Common myeloid progenitor, CD34-positive (primary cell): ENCODE measurements around the gene LRCH2.
A peak's percentile ranks its signal among the peaks of the same experiment; 100 is the strongest.

Source experiments
- CTCF ChIA-PET: fragments of 350-600 bp; sonication (Branson Sonifier 250); formaldehyde crosslinking; loops from one replicate; lab custom pipeline; 2021; ENCODE audit warnings: antibody characterized with exemption; lab: Charles Lee
- POLR2A ChIA-PET: fragments of 350-600 bp; sonication (Branson Sonifier 250); formaldehyde crosslinking; loops from one replicate; lab custom pipeline; 2021; ENCODE audit warnings: antibody characterized with exemption; lab: Charles Lee
- DNase-seq, 3 donors: peaks; one replicate each; pipeline versions ENCODE4 v3.0.0 to v3.0.0-alpha.2; 2013
- H3K27ac ChIP-seq, 2 experiments: 1 replicate in 1 of 2; 2 replicates in 1 of 2; pipeline ENCODE4 v1.7.0; 2013; ENCODE audit warnings: inconsistent platforms in 2 of 2, low read length in 2 of 2, mild to moderate bottlenecking in 2 of 2, low read depth in 1 of 2, moderate library complexity in 1 of 2; ENCODE audit not compliant: severe bottlenecking in 2 of 2, insufficient read depth in 1 of 2, poor library complexity in 1 of 2
- H3K27me3 ChIP-seq, 5 experiments: replicated peaks in 2 of 5; 1 replicate in 3 of 5; 2 replicates in 2 of 5; pipeline versions ENCODE4 v1.6.1 to v1.7.0; 2013; ENCODE audit warnings: low read length in 4 of 5, mild to moderate bottlenecking in 2 of 5, moderate library complexity in 2 of 5, inconsistent platforms in 1 of 5; ENCODE audit not compliant: insufficient read depth in 5 of 5, control insufficient read depth in 4 of 5
- H3K36me3 ChIP-seq, 4 experiments: 1 replicate in 2 of 4; 2 replicates in 2 of 4; pipeline versions ENCODE4 v1.6.1 to v1.7.0; 2013; ENCODE audit warnings: low read length in 3 of 4, control low read depth in 1 of 4, mild to moderate bottlenecking in 1 of 4; ENCODE audit not compliant: control insufficient read depth in 4 of 4, insufficient read depth in 4 of 4
- H3K4me1 ChIP-seq, 4 experiments: 1 replicate in 3 of 4; 2 replicates in 1 of 4; pipeline versions ENCODE4 v1.6.1 to v1.7.1; 2013; ENCODE audit warnings: low read length in 3 of 4, mild to moderate bottlenecking in 3 of 4, control low read depth in 1 of 4, inconsistent platforms in 1 of 4, moderate library complexity in 1 of 4; ENCODE audit not compliant: control insufficient read depth in 4 of 4, insufficient read depth in 4 of 4; ENCODE audit errors: control extremely low read depth in 1 of 4
- H3K4me3 ChIP-seq, 7 experiments: 1 replicate in 4 of 7; 2 replicates in 3 of 7; pipeline versions ENCODE4 v1.5.1 to v1.7.0; 2013; ENCODE audit warnings: mild to moderate bottlenecking in 7 of 7, low read length in 6 of 7, moderate library complexity in 6 of 7, inconsistent platforms in 2 of 7, low read depth in 2 of 7, control low read depth in 1 of 7; ENCODE audit not compliant: insufficient read depth in 4 of 7, control insufficient read depth in 1 of 7; ENCODE audit errors: extremely low read depth in 1 of 7
- H3K9me3 ChIP-seq, 5 experiments: 1 replicate in 4 of 5; 2 replicates in 1 of 5; pipeline versions ENCODE4 v1.6.1 to v1.7.1; 2013; ENCODE audit warnings: low read length in 4 of 5, mild to moderate bottlenecking in 2 of 5, inconsistent platforms in 1 of 5, low read depth in 1 of 5, moderate library complexity in 1 of 5; ENCODE audit not compliant: control insufficient read depth in 4 of 5, insufficient read depth in 2 of 5; ENCODE audit errors: control extremely low read depth in 1 of 5
- WGBS: methylation state at CpG from one replicate; pipeline ENCODE4 v1.1.5; 2013; ENCODE audit not compliant: insufficient coverage; 5-methylcytosine and 5-hydroxymethylcytosine counted together

The LRCH2 gene

DNA sequence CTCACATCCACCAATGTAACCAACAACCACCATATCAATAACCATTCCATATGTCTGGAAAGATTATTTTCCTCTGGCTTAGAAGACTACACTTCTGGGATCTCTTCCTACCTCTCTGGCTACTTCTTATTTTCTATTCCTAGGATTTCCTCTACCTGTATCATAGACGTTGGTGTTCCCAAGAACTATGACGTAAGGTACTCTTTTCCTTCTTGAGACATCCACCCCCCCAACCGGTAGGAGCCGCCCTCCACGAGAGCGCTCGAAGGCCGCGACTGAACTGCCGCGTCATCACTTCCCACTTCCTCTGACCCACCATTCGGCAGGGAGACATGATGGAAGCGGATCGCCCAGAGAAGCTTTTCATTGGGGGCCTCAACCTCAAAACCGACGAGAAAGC is 44.8 kb downstream of the LRCH2 start, which contains the start of gene RBMXL3:
RBMXL3 (plus strand) TSS at position 301 of the 400 bp plus-strand sequence; CDS start at position 333, 32 bp downstream.
- Histone ChIP-seq H3K4me3 (no peak within 1 kb of the TSS), H3K27ac (no peak within 1 kb of the TSS), H3K36me3 (no peaks in the 10 kb centered on the region), H3K9me3 (peaks cover 0 to 20% (median 4%) of the 10 kb centered on the region in 5 experiments), H3K4me1 (no peaks in the 10 kb centered on the region), H3K27me3 (no peaks in the 10 kb centered on the region)
- ChIA-PET CTCF (no interaction called here), POLR2A (no interaction called here)
- 91% methylated on average over 16 of the region's 16 CpGs for WGBS
- DNase-seq = no peak

GRCh38 chrX:115183980-115184379 is 49.9 kb downstream of the LRCH2 start:
- no CpG with 5 or more reads among the region's 2 CpGs for WGBS
- POLR2A ChIA-PET = no interaction called here
- CTCF ChIA-PET = no interaction called here
- Histone ChIP-seq H3K4me1 (no peaks in the 10 kb centered on the region), H3K36me3 (no peaks in the 10 kb centered on the region), H3K4me3 (no peak overlapping the region), H3K27me3 (peaks cover 0 to 2% (median 0%) of the 10 kb centered on the region in 5 experiments), H3K9me3 (no peaks in the 10 kb centered on the region), H3K27ac (no peak overlapping the region)
- no peak for DNase-seq

GRCh38 chrX:115178473-115178872 is 55.4 kb downstream of the LRCH2 start:
- Histone ChIP-seq H3K27ac (no peak overlapping the region), H3K4me1 (no peaks in the 10 kb centered on the region), H3K4me3 (no peak overlapping the region), H3K9me3 (no peaks in the 10 kb centered on the region), H3K27me3 (peaks cover 0 to 1% (median 0%) of the 10 kb centered on the region in 5 experiments), H3K36me3 (no peaks in the 10 kb centered on the region)
- 80% methylated on average over 1 of the region's 1 CpG for WGBS
- no peak for DNase-seq
- ChIA-PET CTCF (no interaction called here), POLR2A (no interaction called here)

DNA sequence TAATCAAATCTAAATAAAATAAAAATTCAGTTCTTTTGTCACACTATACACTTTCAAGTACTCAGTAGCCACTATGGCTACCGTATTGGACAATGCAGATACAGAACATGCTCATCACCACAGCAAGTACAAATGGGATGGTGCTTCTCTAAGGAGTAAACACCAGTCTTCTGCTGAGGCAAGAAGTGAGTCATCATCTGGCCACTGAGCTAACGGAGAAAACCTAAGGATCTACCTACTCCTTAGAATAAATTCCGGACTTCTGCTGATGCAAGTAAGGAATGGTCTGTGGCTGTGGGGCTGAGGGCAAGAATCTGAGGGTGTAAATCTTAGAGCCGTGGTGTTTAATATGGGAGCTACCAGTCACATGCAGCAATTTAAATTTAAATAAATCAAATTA is 56.0 kb downstream of the LRCH2 start:
- Histone ChIP-seq H3K4me1 (no peaks in the 10 kb centered on the region), H3K9me3 (no peaks in the 10 kb centered on the region), H3K27ac (no peak overlapping the region), H3K27me3 (no peaks in the 10 kb centered on the region), H3K36me3 (no peaks in the 10 kb centered on the region), H3K4me3 (no peak overlapping the region)
- DNase-seq = no peak
- ChIA-PET POLR2A (no interaction called here), CTCF (no interaction called here)
- WGBS = 83% methylated on average over 1 of the region's 4 CpGs

DNA sequence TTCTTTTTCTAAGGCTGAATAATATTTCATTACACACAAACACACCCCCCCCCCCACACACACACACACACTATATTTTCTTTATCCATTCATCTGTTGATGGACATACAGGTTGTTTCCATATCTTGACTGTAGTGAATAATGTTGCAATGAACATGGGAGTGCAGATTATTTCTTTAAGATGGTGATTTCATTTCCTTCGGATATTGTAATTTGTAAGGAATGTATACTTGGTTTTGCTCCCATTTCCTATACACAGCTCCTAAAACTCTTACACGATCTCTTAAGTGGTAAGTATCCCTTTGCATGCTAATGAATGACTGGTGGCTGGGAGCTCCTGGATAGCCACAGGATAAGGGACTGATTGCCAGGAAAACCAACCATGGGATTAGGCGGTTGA is 59.3 kb downstream of the LRCH2 start:
- DNase-seq = no peak
- no peaks in the 10 kb centered on the region for H3K9me3 ChIP-seq
- H3K27ac ChIP-seq = no peak overlapping the region
- H3K27me3 ChIP-seq = no peaks in the 10 kb centered on the region
- ChIA-PET POLR2A (no interaction called here), CTCF (no interaction called here)
- 83% methylated on average over 1 of the region's 3 CpGs for WGBS
- no peaks in the 10 kb centered on the region for H3K36me3 ChIP-seq
- no peak overlapping the region for H3K4me3 ChIP-seq
- no peaks in the 10 kb centered on the region for H3K4me1 ChIP-seq

- 81% methylated on average over 9 of the region's 9 CpGs for WGBS
- no peaks in the 10 kb centered on the region for H3K27me3 ChIP-seq
- no peak overlapping the region for H3K27ac ChIP-seq
- DNase-seq = no peak
- CTCF ChIA-PET = no interaction called here
- no peaks in the 10 kb centered on the region for H3K36me3 ChIP-seq
- POLR2A ChIA-PET = no interaction called here
- H3K4me3 ChIP-seq = no peak overlapping the region
- H3K4me1 ChIP-seq = no peaks in the 10 kb centered on the region
- no peaks in the 10 kb centered on the region for H3K9me3 ChIP-seq
Observed at GRCh38 chrX:115173181-115173580, 60.7 kb downstream of the LRCH2 start.

DNA sequence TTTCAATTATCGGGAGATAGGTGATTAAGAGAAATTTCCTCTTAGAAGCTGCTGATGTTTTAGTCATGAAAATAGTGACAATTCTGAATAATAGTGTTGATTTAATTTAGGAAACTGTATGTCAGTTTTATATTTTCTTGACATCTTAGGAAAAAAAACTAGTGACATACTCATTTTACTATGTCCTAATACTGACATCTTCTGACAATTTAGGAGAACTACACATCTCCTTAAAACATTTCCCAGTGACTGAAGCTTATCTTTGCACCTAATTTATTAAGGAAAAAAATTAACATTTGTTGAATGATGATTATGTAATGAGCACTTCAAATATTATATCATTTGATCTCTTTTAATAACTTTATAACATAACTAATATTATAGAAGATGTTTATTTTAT is 86.7 kb downstream of the LRCH2 start:
- H3K4me1 ChIP-seq = no peaks in the 10 kb centered on the region
- no CpG with 5 or more reads among the region's 1 CpG for WGBS
- H3K27ac ChIP-seq = no peak overlapping the region
- no peaks in the 10 kb centered on the region for H3K36me3 ChIP-seq
- no peak overlapping the region for H3K4me3 ChIP-seq
- peaks cover 0 to 5% (median 0%) of the 10 kb centered on the region in 5 experiments for H3K27me3 ChIP-seq
- CTCF ChIA-PET = interaction anchor here (0.8 to 1.3 kb wide), 3 partner anchors 129 to 522 kb away, joined by 3 to 5 read pairs (median 3); no protein-coding TSS in a partner anchor
- POLR2A ChIA-PET = no interaction called here
- no peaks in the 10 kb centered on the region for H3K9me3 ChIP-seq
- DNase-seq = peak; percentile 2 to 44 (median 30)
